Heart right ventricle (tissue), 16 donors: ENCODE measurements around the gene MMP11. TPM values are rescaled to one million over a fixed set of nuclear protein-coding genes. Genes with fewer than 3 reads are reported as not detected.

Source experiments
- ATAC-seq, 8 donors: fragments of 200-7000 bp; cut with Tn5 transposase; one replicate each; pipeline ENCODE4 v1.9.1; 2020; ENCODE audit warnings: mild to moderate bottlenecking in 8 of 8, moderate library complexity in 8 of 8, moderate number of reproducible peaks in 1 of 8
- DNase-seq, 2 donors: peaks; one replicate each; pipeline ENCODE4 v3.0.0-alpha.2; 2020
- H3K27ac ChIP-seq, 10 donors: fragments of 200-600 bp; sonication (generic) in 2 of 10; one replicate each; pipeline versions ENCODE4 v1.5.0 to v1.8.0; 2020 to 2022; ENCODE audit warnings: mild to moderate bottlenecking in 3 of 10
- H3K27me3 ChIP-seq, 7 donors: fragments of 200-600 bp; one replicate each; pipeline ENCODE4 v1.8.0; 2021 to 2022; ENCODE audit warnings: mild to moderate bottlenecking in 2 of 7
- H3K36me3 ChIP-seq, 9 donors: fragments of 200-600 bp; sonication (generic) in 1 of 9; one replicate each; pipeline versions ENCODE4 v1.5.0 to v1.8.0; 2020 to 2022; ENCODE audit warnings: mild to moderate bottlenecking in 2 of 9
- H3K4me1 ChIP-seq, 9 donors: fragments of 200-600 bp; sonication (generic) in 1 of 9; one replicate each; pipeline versions ENCODE4 v1.5.0 to v1.8.0; 2020 to 2022; ENCODE audit warnings: mild to moderate bottlenecking in 4 of 9
- H3K4me3 ChIP-seq, 10 donors: fragments of 200-600 bp; sonication (generic) in 2 of 10; one replicate each; pipeline versions ENCODE4 v1.5.0 to v1.8.0; 2020 to 2022; ENCODE audit warnings: mild to moderate bottlenecking in 7 of 10, moderate library complexity in 2 of 10
- H3K9me3 ChIP-seq, 11 donors: fragments of 200-600 bp in 10 of 11; sonication (generic) in 2 of 11; one replicate each; pipeline versions ENCODE4 v1.5.0 to v1.8.0; 2013 to 2022; ENCODE audit warnings: mild to moderate bottlenecking in 2 of 11, control low read depth in 1 of 11, moderate library complexity in 1 of 11
- CTCF ChIP-seq, 9 donors: fragments of 200-600 bp; sonication (generic) in 2 of 9; IDR thresholded peaks; one replicate each; pipeline versions ENCODE4 v1.5.0 to v1.8.0; 2021 to 2022; ENCODE audit warnings: antibody characterized with exemption in 9 of 9, mild to moderate bottlenecking in 5 of 9, moderate library complexity in 1 of 9
- WGBS, 2 donors: extraction: QIAGEN DNeasy Blood & Tissue Kit; methylation state at CpG; one replicate each; pipeline ENCODE4 v1.1.7; 2013; ENCODE audit warnings: inconsistent platforms in 1 of 2; 5-methylcytosine and 5-hydroxymethylcytosine counted together
- intact Hi-C, 10 donors: fragments of 100-400 bp; cut with DNase I; formaldehyde crosslinking; loops; one replicate each; pipeline versions ENCODE4 v1.11.1 to v1.14.2; 2022
- polyA plus RNA-seq, 2 donors: library from polyadenylated mRNA; stranded (reverse); fragments of 200-250 nt; gene quantifications; one replicate each; pipeline ENCODE4 v1.2.3, GENCODE V29; 2013
- total RNA-seq, 10 donors: library from RNA; stranded (reverse); fragmentation: NEBNext Ultra II Directional in 3 of 10; extraction: Animal tissue kit (Norgen Biotek cat#: 25700) in 3 of 10; gene quantifications; one replicate each; pipeline versions ENCODE4 v1.2.1 to v1.2.4, GENCODE V29; 2021 to 2023
- donor health status: Arrhythmogenic right ventricular cardiomyopathy.
- donor health status: ischemic (EF 13 %, LVEDD 7.1; RV severe dilation, severe dysfunction).
- donor health status: healthy with polysubstance abuse.
- donor health status: DM: no; HTN: yes; CAD: no.
- donor health status: DM: no; HTN: no; CAD: no.
- donor health status: ischemic (EF 25% LVEDD 6.9; RV normal size, moderate dysfunction).
- donor health status: ischemic (EF 25% LVEDD 5.7; RV mildly dilated, moderate dysfunction).
- donor health status: healthy.
- donor health status: DM: yes; HTN: yes; CAD: no.
- donor health status: Ischemic cardiomyopathy.
- donor health status: ischemic (EF 35%, LVEDD 5.7; RV mildly dilated, moderate dysfunction).
- donor health status: nonischemic (EF 11% LVEDD 7.7; RV severe dilation, severe dysfunction).
- donor health status: DM: yes; HTN: yes; CAD: no.
- donor health status: PGD.
- donor health status: ischemic (EF 29% LVEDD 5.4; RV normal size, mild dysfunction).
- donor health status: nonischemic (EF 23%, LVEDD 6.1; RV moderate dilation, normal function).

MMP11 gene
- total and polyA plus RNA-seq, 12 donors: 3.5 to 23.4 (median 7.9) TPM

- ATAC-seq: peak; percentile 54 to 91 (median 78)
- Histone ChIP-seq H3K9me3 (no peaks in the 10 kb centered on the region), H3K4me1 (peaks cover 24 to 99% (median 68%) of the 10 kb centered on the region in 9 donors), H3K27ac (peak overlapping the region; percentile 66 to 91 (median 82)), H3K36me3 (peaks cover 0 to 94% (median 20%) of the 10 kb centered on the region in 9 donors), H3K4me3 (no peak overlapping the region), H3K27me3 (no peaks in the 10 kb centered on the region)
- intact Hi-C loops: loop anchor here in 1 of 10 donors (5.0 kb wide), 1 partner anchor 42 kb away; the partner anchor contains the start of gene SMARCB1
- 58 to 72% methylated on average over 10 of the region's 10 CpGs for WGBS, 2 donors
- DNase-seq: peak in 1 of 2 donors; percentile 54
- no peak for TF ChIP-seq CTCF (IDR thresholded peaks at IDR 0.05)
These were observed 56.4 kb downstream of the MMP11 start for GRCh38 chr22:23828800-23829680.

GRCh38 chr22:23829845-23830372 lies 57.3 kb downstream of the MMP11 start:
- DNase-seq (no peak), ATAC-seq (no peak)
- intact Hi-C loops: loop anchor here in 2 of 10 donors (5.0 kb wide), 2 partner anchors 43 to 58 kb away; partner anchors contain the start of genes MMP11 (in 1 of the 2) and SMARCB1 (in 1 of the 2)
- Histone ChIP-seq H3K9me3 (no peaks in the 10 kb centered on the region), H3K27ac (peak overlapping the region; percentile 66 to 91 (median 82)), H3K36me3 (peaks cover 0 to 94% (median 20%) of the 10 kb centered on the region in 9 donors), H3K4me3 (no peak overlapping the region), H3K27me3 (no peaks in the 10 kb centered on the region), H3K4me1 (peaks cover 22 to 99% (median 69%) of the 10 kb centered on the region in 9 donors)
- 78 to 83% methylated on average over 7 of the region's 7 CpGs for WGBS, 2 donors
- no peak for TF ChIP-seq CTCF (IDR thresholded peaks at IDR 0.05)

GRCh38 chr22:23831261-23831660 lies 58.6 kb downstream of the MMP11 start:
- peaks cover 25 to 100% (median 67%) of the 10 kb centered on the region in 9 donors for H3K4me1 ChIP-seq
- no peak for TF ChIP-seq CTCF (IDR thresholded peaks at IDR 0.05)
- no peak for ATAC-seq
- no peaks in the 10 kb centered on the region for H3K27me3 ChIP-seq
- DNase-seq: no peak
- 71 to 79% methylated on average over 8 of the region's 8 CpGs for WGBS, 2 donors
- peak overlapping the region in 8 of 10 donors; percentile 31 to 94 (median 89) for H3K27ac ChIP-seq
- peaks cover 0 to 93% (median 11%) of the 10 kb centered on the region in 9 donors for H3K36me3 ChIP-seq
- no peak overlapping the region for H3K4me3 ChIP-seq
- intact Hi-C loops: loop anchor here in 1 of 10 donors (5.0 kb wide), 1 partner anchor 59 kb away; the partner anchor contains the start of gene MMP11
- no peaks in the 10 kb centered on the region for H3K9me3 ChIP-seq

- TF ChIP-seq CTCF (IDR thresholded peaks at IDR 0.05): no peak
- ATAC-seq (no peak), DNase-seq (no peak)
- H3K4me3 ChIP-seq: no peak overlapping the region
- no peaks in the 10 kb centered on the region for H3K27me3 ChIP-seq
- peaks cover 0 to 89% (median 8%) of the 10 kb centered on the region in 9 donors for H3K36me3 ChIP-seq
- H3K4me1 ChIP-seq: peaks cover 23 to 100% (median 64%) of the 10 kb centered on the region in 9 donors
- no peaks in the 10 kb centered on the region for H3K9me3 ChIP-seq
- H3K27ac ChIP-seq: peak overlapping the region; percentile 31 to 95 (median 90)
- intact Hi-C loops: loop anchor here in 1 of 10 donors (5.0 kb wide), 1 partner anchor 59 kb away; the partner anchor contains the start of gene MMP11
- WGBS, 2 donors: 68 to 69% methylated on average over 10 of the region's 10 CpGs
These were observed 59.1 kb downstream of the MMP11 start for GRCh38 chr22:23831781-23832180.
